GM18951 (cell line): ENCODE data around the gene SPCS2.
"Not testable (repeated sequence)": the region's sequence is repeated elsewhere in the genome, so short reads cannot be mapped to it uniquely, and the experiment has no call there.

Experiments used
- POLR2A ChIP-seq: IDR thresholded peaks from 4 replicates; pipeline ENCODE4 v1.6.1; 2011; ENCODE audit warnings: mild to moderate bottlenecking; ENCODE audit not compliant: insufficient read length, insufficient read depth; ENCODE audit errors: extremely low read depth
- in situ Hi-C: fragments of 300-500 bp; cut with MboI; formaldehyde crosslinking; loops from one replicate; pipeline ENCODE4 v1.12.0; 2022; ENCODE audit warnings: low sequenced_read_pairs, mixed read lengths, inconsistent platforms; ENCODE audit not compliant: unreplicated experiment

The SPCS2 gene

GRCh38 chr11:75001686-75002085 lies 52.6 kb downstream of the SPCS2 start:
- in situ Hi-C loops, result no loop called here
- TF ChIP-seq POLR2A, result no peak

GRCh38 chr11:75002516-75002915 lies 53.5 kb downstream of the SPCS2 start:
- no peak for TF ChIP-seq POLR2A
- in situ Hi-C loops, result no loop called here

GRCh38 chr11:75004215-75004614 lies 55.1 kb downstream of the SPCS2 start:
- in situ Hi-C loops, result no loop called here
- no peak for TF ChIP-seq POLR2A

GRCh38 chr11:75011357-75011756 lies 62.3 kb downstream of the SPCS2 start:
- in situ Hi-C loops, result no loop called here

GRCh38 chr11:75011872-75012271 lies 62.8 kb downstream of the SPCS2 start:
- no peak for TF ChIP-seq POLR2A
- in situ Hi-C loops, result no loop called here

More at GRCh38 chr11:75011357-75011756, 62.3 kb downstream of the SPCS2 start:
- TF ChIP-seq POLR2A, result no peak

GRCh38 chr11:75013051-75013450 lies 64.0 kb downstream of the SPCS2 start:
- TF ChIP-seq POLR2A, result no peak
- in situ Hi-C loops, result no loop called here

GRCh38 chr11:75014129-75014528 lies 65.1 kb downstream of the SPCS2 start:
- no peak for TF ChIP-seq POLR2A
- in situ Hi-C loops, result no loop called here

GRCh38 chr11:75019200-75019599 lies 70.1 kb downstream of the SPCS2 start:
- in situ Hi-C loops, result not testable (repeated sequence)

- in situ Hi-C loops, result loop anchor here (10.0 kb wide), 1 partner anchor 184 kb away; no protein-coding TSS in a partner anchor
These were observed 71.3 kb downstream of the SPCS2 start for GRCh38 chr11:75020328-75020727.

GRCh38 chr11:75022296-75022695 lies 73.2 kb downstream of the SPCS2 start:
- in situ Hi-C loops, result loop anchor here (10.0 kb wide), 1 partner anchor 183 kb away; no protein-coding TSS in a partner anchor
- TF ChIP-seq POLR2A, result no peak

GRCh38 chr11:75022759-75023396 lies 73.8 kb downstream of the SPCS2 start:
- TF ChIP-seq POLR2A, result no peak
- in situ Hi-C loops, result loop anchor here (10.0 kb wide), 1 partner anchor 182 kb away; no protein-coding TSS in a partner anchor

- in situ Hi-C loops, result loop anchor here (10.0 kb wide), 1 partner anchor 181 kb away; no protein-coding TSS in a partner anchor
- TF ChIP-seq POLR2A, result no peak
These were observed 74.5 kb downstream of the SPCS2 start for GRCh38 chr11:75023446-75024067.

GRCh38 chr11:75024068-75024449 lies 75.0 kb downstream of the SPCS2 start:
- in situ Hi-C loops, result loop anchor here (10.0 kb wide), 1 partner anchor 181 kb away; no protein-coding TSS in a partner anchor
- TF ChIP-seq POLR2A, result no peak

- no peak for TF ChIP-seq POLR2A
- in situ Hi-C loops, result loop anchor here (10.0 kb wide), 1 partner anchor 180 kb away; no protein-coding TSS in a partner anchor
These were observed 75.7 kb downstream of the SPCS2 start for GRCh38 chr11:75024764-75025211.
